ENCODE measurements around the gene HAND1. TPM values are rescaled to one million over a fixed set of nuclear protein-coding genes. Genes with fewer than 3 reads are reported as not detected.

The HAND1 gene
- total and polyA plus RNA-seq, 9 of the 15 experiments (the other 6 are each of a cell fraction or from before 2014, with no cell fraction given) = not detected

DNA sequence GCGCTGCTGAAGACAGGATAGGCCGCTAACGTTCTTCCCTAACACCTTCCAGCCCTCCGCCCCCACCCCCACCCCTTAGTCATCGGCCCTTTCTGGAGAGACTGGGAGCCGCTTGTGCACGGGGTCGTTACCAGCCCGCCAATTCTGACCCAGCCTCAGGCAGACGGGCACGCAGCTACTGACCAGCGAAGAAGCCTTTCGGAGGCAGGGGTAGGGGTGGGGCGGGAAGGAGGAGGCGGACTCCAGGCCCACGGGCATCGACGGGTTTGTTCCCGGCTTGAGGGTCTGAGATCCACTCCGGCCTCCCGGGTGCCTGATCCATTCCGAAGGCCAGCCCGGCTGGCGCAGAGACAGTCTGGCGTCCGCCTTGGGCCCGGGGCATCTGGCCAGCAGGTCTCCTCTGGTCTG is 729 bp upstream of the HAND1 start:
- H3K4me2 ChIP-seq (ENCODE audit: insufficient read depth, low read length) = no peak overlapping the region
- no peak for FAIRE-seq
- peaks cover 83 to 98% of the 10 kb centered on the region in 2 experiments for H3K27me3 ChIP-seq (ENCODE audit: control insufficient read depth in 2 of 2, insufficient read depth in 2 of 2, low read length in 2 of 2)

More for the DNA sequence above, 729 bp upstream of the HAND1 start:
- WGBS (ENCODE audit: insufficient coverage, low coverage, missing lambda C conversion rate) = 31% methylated on average over 10 of the region's 27 CpGs
- ATAC-seq = no peak
- no peaks in the 10 kb centered on the region for H3K36me3 ChIP-seq (ENCODE audit: control insufficient read depth, insufficient read depth, low read length)
- POLR2A ChIA-PET = interaction anchor here (0.6 kb wide), 1 partner anchor 128 kb away, joined by 3 read pairs; no protein-coding TSS in a partner anchor
- H3K9me3 ChIP-seq (replicated peaks; ENCODE audit: control insufficient read depth, insufficient read depth, low read depth, low read length) = no peaks in the 10 kb centered on the region
- in situ Hi-C loops (cut with MboI) = no loop called here
- H3K9me1 ChIP-seq (ENCODE audit: control insufficient read depth, insufficient read depth, low read length) = no peaks in the 10 kb centered on the region
- no TSS peak for BruUV-seq (replicated peaks)
- peaks cover 0 to 30% of the 10 kb centered on the region in 2 experiments; a peak in 1 of 5 replicates for H3K4me1 ChIP-seq (replicated peaks in 1 of 2; ENCODE audit: control insufficient read depth in 2 of 2, insufficient read depth in 2 of 2, low read length in 2 of 2)
- H3K9ac ChIP-seq (ENCODE audit: insufficient read depth in 1 of 2, low read depth in 2 of 2, low read length in 2 of 2) = no peak overlapping the region
- DNase-seq (ENCODE audit: extremely low read depth in 1 of 4, low spot score in 3 of 4) = no peak
- no peak for TF ChIP-seq ZFP36 (IDR thresholded peaks at IDR 0.05; ENCODE audit: low read depth, low read length, partially characterized antibody)
- no peak for TF ChIP-seq SMAD4 (CRISPR knock-in tag; conservative IDR thresholded peaks at IDR 0.05)
- TF ChIP-seq, protein P1, sequence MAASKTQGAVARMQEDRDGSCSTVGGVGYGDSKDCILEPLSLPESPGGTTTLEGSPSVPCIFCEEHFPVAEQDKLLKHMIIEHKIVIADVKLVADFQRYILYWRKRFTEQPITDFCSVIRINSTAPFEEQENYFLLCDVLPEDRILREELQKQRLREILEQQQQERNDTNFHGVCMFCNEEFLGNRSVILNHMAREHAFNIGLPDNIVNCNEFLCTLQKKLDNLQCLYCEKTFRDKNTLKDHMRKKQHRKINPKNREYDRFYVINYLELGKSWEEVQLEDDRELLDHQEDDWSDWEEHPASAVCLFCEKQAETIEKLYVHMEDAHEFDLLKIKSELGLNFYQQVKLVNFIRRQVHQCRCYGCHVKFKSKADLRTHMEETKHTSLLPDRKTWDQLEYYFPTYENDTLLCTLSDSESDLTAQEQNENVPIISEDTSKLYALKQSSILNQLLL (CRISPR knock-in tag; IDR thresholded peaks at IDR 0.05; ENCODE audit: borderline replicate concordance) = no peak
- TF ChIP-seq NCOR1 (IDR thresholded peaks at IDR 0.05) = no peak
- TF ChIP-seq TSC22D4 (tag; IDR thresholded peaks at IDR 0.05) = no peak
- TF ChIP-seq, protein P2, sequence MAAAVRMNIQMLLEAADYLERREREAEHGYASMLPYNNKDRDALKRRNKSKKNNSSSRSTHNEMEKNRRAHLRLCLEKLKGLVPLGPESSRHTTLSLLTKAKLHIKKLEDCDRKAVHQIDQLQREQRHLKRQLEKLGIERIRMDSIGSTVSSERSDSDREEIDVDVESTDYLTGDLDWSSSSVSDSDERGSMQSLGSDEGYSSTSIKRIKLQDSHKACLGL (CRISPR knock-in tag; IDR thresholded peaks at IDR 0.05; ENCODE audit: borderline replicate concordance, poor library complexity, severe bottlenecking) = no peak
- TF ChIP-seq GTF2A2 (tag; IDR thresholded peaks at IDR 0.05) = no peak
- TF ChIP-seq PHF20 (IDR thresholded peaks at IDR 0.05; ENCODE audit: partially characterized antibody) = no peak
- TF ChIP-seq SIX5 (IDR thresholded peaks at IDR 0.05; ENCODE audit: borderline replicate concordance in 1 of 2, insufficient read depth in 1 of 2, low read depth in 1 of 2, low read length in 2 of 2) = no peak
- no peak for TF ChIP-seq HLTF (IDR thresholded peaks at IDR 0.05)
- TF ChIP-seq SAFB (IDR thresholded peaks at IDR 0.05; ENCODE audit: borderline replicate concordance, low read depth, low read length) = no peak
- no peak for TF ChIP-seq SRSF7 (optimal IDR thresholded peaks at IDR 0.05; ENCODE audit: low read depth, low read length)
- no peak overlapping the region for H3K4me3 ChIP-seq
- no peak overlapping the region for H2AFZ ChIP-seq (ENCODE audit: low read depth, low read length)
- CTCF ChIA-PET (ENCODE audit: low intra/inter-chr PET ratio) = no interaction called here
- intact Hi-C loops (cut with micrococcal nuclease) = no loop called here
- H4K20me1 ChIP-seq (replicated peaks; ENCODE audit: control insufficient read depth, insufficient read depth, low read length) = peaks cover 4% of the 10 kb centered on the region
- no peaks in the 10 kb centered on the region for H3K79me2 ChIP-seq (ENCODE audit: control insufficient read depth, insufficient read depth, low read length)
- no peak overlapping the region for H3K27ac ChIP-seq (ENCODE audit: extremely low read depth, low read depth, low read length)
